ENCODE measurements around the gene C3orf85.
A peak's percentile ranks its signal among the peaks of the same experiment; 100 is the strongest.

C3orf85 gene

DNA sequence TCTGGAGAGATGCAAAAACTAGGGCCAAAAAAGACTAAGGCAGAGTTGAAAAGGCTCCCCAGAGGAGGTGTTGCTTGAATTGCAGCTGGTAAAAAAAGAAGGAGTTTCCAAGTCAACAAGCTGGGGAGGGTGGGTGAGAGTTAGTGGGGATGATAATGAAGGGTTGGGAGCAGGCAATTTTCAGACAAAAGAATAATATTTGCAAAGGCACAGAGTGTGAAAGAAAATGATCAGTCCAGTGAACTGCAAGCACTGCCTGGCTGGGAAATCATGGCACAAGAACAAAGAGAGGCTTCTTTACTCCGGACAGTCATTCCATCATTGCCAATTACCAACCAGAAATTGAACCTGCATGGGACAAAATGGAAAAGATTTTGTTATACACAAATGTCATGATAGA is 42.2 kb downstream of the C3orf85 start:
- H3K27ac ChIP-seq (ENCODE audit: insufficient read depth, low read depth, low read length, poor library complexity, severe bottlenecking), result peak overlapping the region; percentile 26
- peaks cover 3% of the 10 kb centered on the region for H3K4me1 ChIP-seq (ENCODE audit: control insufficient read depth, insufficient read depth, low read length)
- no peak overlapping the region for H3K4me3 ChIP-seq (ENCODE audit: insufficient read depth, low read depth, low read length)
- no peaks in the 10 kb centered on the region for H3K9me3 ChIP-seq (ENCODE audit: control insufficient read depth, low read length)
- WGBS, 2 experiments, result 100% methylated on average over 1 of the region's 1 CpG; no CpG with 5 or more reads in 1 of the 2 experiments
- H3K36me3 ChIP-seq (ENCODE audit: control insufficient read depth, insufficient read depth, low read length), result no peaks in the 10 kb centered on the region
- no peaks in the 10 kb centered on the region for H3K27me3 ChIP-seq (ENCODE audit: control insufficient read depth, insufficient read depth, low read length, poor library complexity, severe bottlenecking)

- no peaks in the 10 kb centered on the region for H3K4me1 ChIP-seq (ENCODE audit: control insufficient read depth, insufficient read depth, low read length)
- no peak overlapping the region for H3K4me3 ChIP-seq (ENCODE audit: insufficient read depth, low read depth, low read length)
- no peaks in the 10 kb centered on the region for H3K9me3 ChIP-seq (ENCODE audit: control insufficient read depth, low read length)
- H3K27me3 ChIP-seq (ENCODE audit: control insufficient read depth, insufficient read depth, low read length, poor library complexity, severe bottlenecking), result no peaks in the 10 kb centered on the region
- no peak overlapping the region for H3K27ac ChIP-seq (ENCODE audit: insufficient read depth, low read depth, low read length, poor library complexity, severe bottlenecking)
- no peaks in the 10 kb centered on the region for H3K36me3 ChIP-seq (ENCODE audit: control insufficient read depth, insufficient read depth, low read length)
These were observed 48.2 kb downstream of the C3orf85 start for GRCh38 chr3:109184726-109185125.

GRCh38 chr3:109187390-109187789 is 50.9 kb downstream of the C3orf85 start:
- Histone ChIP-seq H3K27ac (ENCODE audit: insufficient read depth, low read depth, low read length, poor library complexity, severe bottlenecking) (no peak overlapping the region), H3K36me3 (ENCODE audit: control insufficient read depth, insufficient read depth, low read length) (no peaks in the 10 kb centered on the region), H3K4me3 (ENCODE audit: insufficient read depth, low read depth, low read length) (no peak overlapping the region), H3K27me3 (ENCODE audit: control insufficient read depth, insufficient read depth, low read length, poor library complexity, severe bottlenecking) (no peaks in the 10 kb centered on the region), H3K9me3 (ENCODE audit: control insufficient read depth, low read length) (no peaks in the 10 kb centered on the region), H3K4me1 (ENCODE audit: control insufficient read depth, insufficient read depth, low read length) (no peaks in the 10 kb centered on the region)
- whole genome bisulfite sequencing, 2 experiments, result 62 to 67% methylated on average over 5 of the region's 5 CpGs

- no peaks in the 10 kb centered on the region for H3K36me3 ChIP-seq (ENCODE audit: control insufficient read depth, insufficient read depth, low read length)
- H3K27me3 ChIP-seq (ENCODE audit: control insufficient read depth, insufficient read depth, low read length, poor library complexity, severe bottlenecking), result no peaks in the 10 kb centered on the region
- H3K4me3 ChIP-seq (ENCODE audit: insufficient read depth, low read depth, low read length), result no peak overlapping the region
- no peak overlapping the region for H3K27ac ChIP-seq (ENCODE audit: insufficient read depth, low read depth, low read length, poor library complexity, severe bottlenecking)
- WGBS, 2 experiments, result 90 to 94% methylated on average over 6 of the region's 6 CpGs
- no peaks in the 10 kb centered on the region for H3K9me3 ChIP-seq (ENCODE audit: control insufficient read depth, low read length)
- H3K4me1 ChIP-seq (ENCODE audit: control insufficient read depth, insufficient read depth, low read length), result no peaks in the 10 kb centered on the region
These were observed 52.2 kb downstream of the C3orf85 start for GRCh38 chr3:109188741-109189140.

DNA sequence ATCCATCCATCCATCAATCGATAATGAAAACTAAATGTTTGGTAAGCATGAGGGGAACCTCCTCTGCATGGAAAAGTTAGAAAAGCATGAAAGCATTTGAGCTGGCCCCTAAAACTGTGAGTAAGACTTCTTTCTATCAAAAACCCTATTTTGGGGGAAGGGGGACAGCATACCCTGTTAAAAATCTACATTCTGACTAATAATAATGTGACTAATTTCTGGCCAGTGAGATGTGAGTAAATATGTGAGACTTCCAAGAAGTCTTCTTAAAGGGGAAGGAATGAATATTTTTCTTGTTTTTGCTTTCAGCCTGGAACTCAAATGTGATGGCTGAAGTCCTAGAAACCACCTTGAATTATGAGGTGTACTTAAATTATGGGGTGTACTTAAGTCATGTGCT is 54.9 kb downstream of the C3orf85 start:
- no peak overlapping the region for H3K4me3 ChIP-seq (ENCODE audit: insufficient read depth, low read depth, low read length)
- H3K27me3 ChIP-seq (ENCODE audit: control insufficient read depth, insufficient read depth, low read length, poor library complexity, severe bottlenecking), result no peaks in the 10 kb centered on the region
- no peaks in the 10 kb centered on the region for H3K4me1 ChIP-seq (ENCODE audit: control insufficient read depth, insufficient read depth, low read length)
- no peak overlapping the region for H3K27ac ChIP-seq (ENCODE audit: insufficient read depth, low read depth, low read length, poor library complexity, severe bottlenecking)
- WGBS, 2 experiments, result 100% methylated on average over 1 of the region's 1 CpG
- H3K9me3 ChIP-seq (ENCODE audit: control insufficient read depth, low read length), result no peaks in the 10 kb centered on the region
- no peaks in the 10 kb centered on the region for H3K36me3 ChIP-seq (ENCODE audit: control insufficient read depth, insufficient read depth, low read length)

DNA sequence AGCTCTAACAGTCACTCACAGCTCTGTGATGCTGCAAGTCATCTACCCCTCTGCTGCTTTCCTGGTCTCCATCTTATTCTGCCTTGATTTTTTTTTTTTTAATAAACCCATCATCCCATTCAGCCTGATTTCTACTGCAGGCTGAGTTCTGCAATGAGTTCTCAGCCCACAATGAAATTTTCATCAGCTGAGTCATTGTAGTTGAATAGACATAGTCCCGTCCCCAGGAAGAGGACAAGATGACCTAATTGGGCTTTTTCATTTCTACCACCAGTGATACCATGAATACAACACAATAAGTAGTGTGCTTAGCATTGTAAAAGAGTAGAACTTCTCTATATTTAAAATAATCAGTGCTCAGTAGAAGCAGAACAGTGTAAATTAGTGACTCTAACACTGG is 59.3 kb downstream of the C3orf85 start:
- WGBS, 2 experiments, result 89% methylated on average over 1 of the region's 1 CpG; no CpG with 5 or more reads in 1 of the 2 experiments
- Histone ChIP-seq H3K36me3 (ENCODE audit: control insufficient read depth, insufficient read depth, low read length) (no peaks in the 10 kb centered on the region), H3K27ac (ENCODE audit: insufficient read depth, low read depth, low read length, poor library complexity, severe bottlenecking) (no peak overlapping the region), H3K4me3 (ENCODE audit: insufficient read depth, low read depth, low read length) (no peak overlapping the region), H3K4me1 (ENCODE audit: control insufficient read depth, insufficient read depth, low read length) (no peaks in the 10 kb centered on the region), H3K9me3 (ENCODE audit: control insufficient read depth, low read length) (no peaks in the 10 kb centered on the region), H3K27me3 (ENCODE audit: control insufficient read depth, insufficient read depth, low read length, poor library complexity, severe bottlenecking) (no peaks in the 10 kb centered on the region)
